ENCODE data around the gene MAST3. TPM values are rescaled to one million over a fixed set of nuclear protein-coding genes. Genes with fewer than 3 reads are reported as not detected.

The MAST3 gene
- total and polyA plus RNA-seq, 2 of the 13 experiments (the other 11 are each of a cell fraction or from before 2014, with no cell fraction given): 4.1 to 4.6 TPM

DNA sequence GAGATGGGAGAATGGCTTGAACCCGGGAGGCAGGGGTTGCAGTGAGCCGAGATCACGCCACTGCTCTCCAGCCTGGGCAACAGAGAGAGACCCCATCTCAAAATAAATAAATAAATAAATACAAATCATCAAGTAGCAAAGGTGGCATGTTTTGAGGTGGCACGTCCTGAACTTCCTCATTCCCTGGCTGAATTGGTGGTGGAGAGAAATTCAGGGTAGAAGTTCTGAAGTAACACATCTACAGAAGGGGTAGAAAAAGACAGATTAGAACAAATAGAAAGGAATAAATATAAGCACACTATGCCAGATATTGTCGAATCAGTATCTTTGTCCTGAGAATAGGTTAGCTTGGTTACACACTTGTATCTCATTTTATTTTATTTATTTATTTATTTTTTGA lies 82.4 kb downstream of the MAST3 start:
- no peak overlapping the region for H3K27ac ChIP-seq (ENCODE audit: extremely low read length, insufficient read depth, low read length)
- DNase-seq (ENCODE audit: low spot score): no peak
- WGBS (ENCODE audit: low lambda C conversion rate): 94% methylated on average over 5 of the region's 5 CpGs
- TF ChIP-seq DDIT3 (CRISPR knock-in tag; IDR thresholded peaks at IDR 0.05) (no peak), NFATC3 (CRISPR knock-in tag; IDR thresholded peaks at IDR 0.05) (no peak), HNF4G (IDR thresholded peaks at IDR 0.05; ENCODE audit: borderline replicate concordance, low read depth, low read length) (no peak), HNF4G (CRISPR knock-in tag; IDR thresholded peaks at IDR 0.05; ENCODE audit: borderline replicate concordance, low read depth) (no peak), PHF8 (CRISPR knock-in tag; IDR thresholded peaks at IDR 0.05) (no peak), ZNF331 (CRISPR knock-in tag; IDR thresholded peaks at IDR 0.05) (no peak), SAP130 (CRISPR knock-in tag; IDR thresholded peaks at IDR 0.05; ENCODE audit: low read depth) (no peak), ZFP90 (CRISPR knock-in tag; IDR thresholded peaks at IDR 0.05; ENCODE audit: borderline replicate concordance) (no peak), MEF2D (CRISPR knock-in tag; IDR thresholded peaks at IDR 0.05) (no peak), ZNF292 (CRISPR knock-in tag; IDR thresholded peaks at IDR 0.05; ENCODE audit: borderline replicate concordance, low read depth) (no peak), RFX1 (IDR thresholded peaks at IDR 0.05) (no peak), ZFP41 (CRISPR knock-in tag; IDR thresholded peaks at IDR 0.05; ENCODE audit: borderline replicate concordance) (no peak), U2AF2 (IDR thresholded peaks at IDR 0.05; ENCODE audit: low read depth, low read length) (no peak), THAP8 (CRISPR knock-in tag; IDR thresholded peaks at IDR 0.05; ENCODE audit: borderline replicate concordance) (no peak), HHEX (CRISPR knock-in tag; IDR thresholded peaks at IDR 0.05) (no peak)
- TF ChIP-seq, protein P1, sequence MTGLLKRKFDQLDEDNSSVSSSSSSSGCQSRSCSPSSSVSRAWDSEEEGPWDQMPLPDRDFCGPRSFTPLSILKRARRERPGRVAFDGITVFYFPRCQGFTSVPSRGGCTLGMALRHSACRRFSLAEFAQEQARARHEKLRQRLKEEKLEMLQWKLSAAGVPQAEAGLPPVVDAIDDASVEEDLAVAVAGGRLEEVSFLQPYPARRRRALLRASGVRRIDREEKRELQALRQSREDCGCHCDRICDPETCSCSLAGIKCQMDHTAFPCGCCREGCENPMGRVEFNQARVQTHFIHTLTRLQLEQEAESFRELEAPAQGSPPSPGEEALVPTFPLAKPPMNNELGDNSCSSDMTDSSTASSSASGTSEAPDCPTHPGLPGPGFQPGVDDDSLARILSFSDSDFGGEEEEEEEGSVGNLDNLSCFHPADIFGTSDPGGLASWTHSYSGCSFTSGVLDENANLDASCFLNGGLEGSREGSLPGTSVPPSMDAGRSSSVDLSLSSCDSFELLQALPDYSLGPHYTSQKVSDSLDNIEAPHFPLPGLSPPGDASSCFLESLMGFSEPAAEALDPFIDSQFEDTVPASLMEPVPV (CRISPR knock-in tag; IDR thresholded peaks at IDR 0.05): no peak
- TF ChIP-seq, protein P2, sequence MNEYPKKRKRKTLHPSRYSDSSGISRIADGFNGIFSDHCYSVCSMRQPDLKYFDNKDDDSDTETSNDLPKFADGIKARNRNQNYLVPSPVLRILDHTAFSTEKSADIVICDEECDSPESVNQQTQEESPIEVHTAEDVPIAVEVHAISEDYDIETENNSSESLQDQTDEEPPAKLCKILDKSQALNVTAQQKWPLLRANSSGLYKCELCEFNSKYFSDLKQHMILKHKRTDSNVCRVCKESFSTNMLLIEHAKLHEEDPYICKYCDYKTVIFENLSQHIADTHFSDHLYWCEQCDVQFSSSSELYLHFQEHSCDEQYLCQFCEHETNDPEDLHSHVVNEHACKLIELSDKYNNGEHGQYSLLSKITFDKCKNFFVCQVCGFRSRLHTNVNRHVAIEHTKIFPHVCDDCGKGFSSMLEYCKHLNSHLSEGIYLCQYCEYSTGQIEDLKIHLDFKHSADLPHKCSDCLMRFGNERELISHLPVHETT (CRISPR knock-in tag; conservative IDR thresholded peaks at IDR 0.05): no peak
- CTCF ChIA-PET (ENCODE audit: low intra/inter-chr PET ratio, low total read pairs): no interaction called here
- no peak for FAIRE-seq
- no peak for ATAC-seq
- no peaks in the 10 kb centered on the region for H3K9me3 ChIP-seq (ENCODE audit: low read length)
- H3K4me1 ChIP-seq (ENCODE audit: insufficient read depth, low read length): peaks cover 7% of the 10 kb centered on the region
- H4K20me1 ChIP-seq (ENCODE audit: insufficient read depth, low read length): no peaks in the 10 kb centered on the region
- no TSS peak for BruUV-seq (replicated peaks)
- no peaks in the 10 kb centered on the region for H3K79me2 ChIP-seq (ENCODE audit: insufficient read depth, low read length)
- H3K27me3 ChIP-seq (ENCODE audit: control insufficient read depth in 1 of 2, insufficient read depth in 2 of 2, low read length in 2 of 2): no peaks in the 10 kb centered on the region
- POLR2A ChIA-PET: interaction anchor here (1.0 kb wide), 1 partner anchor 71 kb away, joined by 3 read pairs; no protein-coding TSS in a partner anchor
- intact Hi-C loops (cut with micrococcal nuclease; ENCODE audit: unreplicated experiment) (no loop called here), in situ Hi-C loops (cut with HindIII; ENCODE audit: extremely low pct_ligation_motif_present, low pct_unique_long_range_greater_than_20kb) (loop anchor here (10.0 kb wide), 1 partner anchor 175 kb away; the partner anchor contains the start of gene ARRDC2)
- H3K4me2 ChIP-seq (ENCODE audit: low read depth, low read length): no peak overlapping the region
- H2AFZ ChIP-seq (ENCODE audit: low read length): no peak overlapping the region
- peaks cover 0 to 10% of the 10 kb centered on the region in 2 experiments; a peak in 1 of 5 replicates for H3K36me3 ChIP-seq (replicated peaks in 1 of 2; ENCODE audit: control insufficient read depth in 1 of 2, insufficient read depth in 2 of 2, low read length in 2 of 2)
- H3K9ac ChIP-seq (ENCODE audit: insufficient read depth, low read depth, low read length): no peak overlapping the region
- no peak overlapping the region for H3K4me3 ChIP-seq (replicated peaks in 1 of 3; ENCODE audit: insufficient read depth in 1 of 3, low read depth in 2 of 3, low read length in 3 of 3)

Measured in HepG2 (cell line).